ENCODE results near the gene KDM4F. TPM values are rescaled to one million over a fixed set of nuclear protein-coding genes. Genes with fewer than 3 reads are reported as not detected.

KDM4F gene
- total and polyA plus RNA-seq, 8 donors, result not detected

GRCh38 chr11:95044010-95044409, 5.2 kb upstream of the KDM4F start:
- H3K27ac ChIP-seq, result no peak overlapping the region
- 30 to 51% (median 34%) methylated on average over 4 of the region's 4 CpGs for WGBS, 5 donors
- H3K9me3 ChIP-seq, result no peaks in the 10 kb centered on the region
- no peak overlapping the region for H3K4me3 ChIP-seq
- peaks cover 0 to 17% (median 0%) of the 10 kb centered on the region in 3 donors for H3K27me3 ChIP-seq
- no peaks in the 10 kb centered on the region for H3K4me1 ChIP-seq
- DNase-seq, result no peak
- intact Hi-C loops (cut with DNase I; ENCODE audit: low total_unique reads), result no loop called here
- TF ChIP-seq POLR2AphosphoS5 (IDR thresholded peaks at IDR 0.05) (no peak), CTCF (IDR thresholded peaks at IDR 0.05) (no peak), POLR2A (IDR thresholded peaks at IDR 0.05) (no peak), EP300 (IDR thresholded peaks at IDR 0.05) (no peak)
- H3K36me3 ChIP-seq, result no peaks in the 10 kb centered on the region

GRCh38 chr11:95045812-95046211, 3.4 kb upstream of the KDM4F start:
- Histone ChIP-seq H3K9me3 (no peaks in the 10 kb centered on the region), H3K27ac (no peak overlapping the region), H3K4me3 (no peak overlapping the region), H3K27me3 (peaks cover 0 to 22% (median 0%) of the 10 kb centered on the region in 3 donors), H3K4me1 (no peaks in the 10 kb centered on the region), H3K36me3 (no peaks in the 10 kb centered on the region)
- TF ChIP-seq POLR2AphosphoS5 (IDR thresholded peaks at IDR 0.05) (no peak), CTCF (IDR thresholded peaks at IDR 0.05) (no peak), EP300 (IDR thresholded peaks at IDR 0.05) (no peak), POLR2A (IDR thresholded peaks at IDR 0.05) (no peak)
- no peak for DNase-seq
- intact Hi-C loops (cut with DNase I; ENCODE audit: low total_unique reads), result no loop called here

GRCh38 chr11:95050595-95051202, 1.5 kb downstream of the KDM4F start:
- DNase-seq, result no peak
- Histone ChIP-seq H3K9me3 (no peaks in the 10 kb centered on the region), H3K4me1 (no peaks in the 10 kb centered on the region), H3K27ac (no peak overlapping the region), H3K36me3 (no peaks in the 10 kb centered on the region), H3K4me3 (no peak overlapping the region), H3K27me3 (peaks cover 0 to 18% (median 0%) of the 10 kb centered on the region in 3 donors)
- TF ChIP-seq POLR2A (IDR thresholded peaks at IDR 0.05) (no peak), EP300 (IDR thresholded peaks at IDR 0.05) (no peak), CTCF (IDR thresholded peaks at IDR 0.05) (no peak), POLR2AphosphoS5 (IDR thresholded peaks at IDR 0.05) (no peak)
- intact Hi-C loops (cut with DNase I; ENCODE audit: low total_unique reads), result no loop called here
- WGBS, 5 donors, result 90 to 98% (median 95%) methylated on average over 6 to 22 of the region's 22 CpGs

GRCh38 chr11:95054356-95054755, 5.1 kb downstream of the KDM4F start:
- no peak overlapping the region for H3K27ac ChIP-seq
- H3K27me3 ChIP-seq, result peaks cover 0 to 18% (median 0%) of the 10 kb centered on the region in 3 donors
- intact Hi-C loops (cut with DNase I; ENCODE audit: low total_unique reads), result no loop called here
- no peak for TF ChIP-seq POLR2AphosphoS5 (IDR thresholded peaks at IDR 0.05)
- no peak for TF ChIP-seq EP300 (IDR thresholded peaks at IDR 0.05)
- no peak for TF ChIP-seq POLR2A (IDR thresholded peaks at IDR 0.05)
- TF ChIP-seq CTCF (IDR thresholded peaks at IDR 0.05), result no peak
- no peak overlapping the region for H3K4me3 ChIP-seq
- H3K4me1 ChIP-seq, result no peaks in the 10 kb centered on the region
- WGBS, 5 donors, result 56 to 75% (median 60%) methylated on average over 2 of the region's 2 CpGs
- DNase-seq, result no peak
- no peaks in the 10 kb centered on the region for H3K9me3 ChIP-seq
- H3K36me3 ChIP-seq, result no peaks in the 10 kb centered on the region
